Osteocyte (in vitro differentiated cells): ENCODE results near the gene FHIT. TPM values are rescaled to one million over a fixed set of nuclear protein-coding genes. Genes with fewer than 3 reads are reported as not detected.

Experiments used
- DNase-seq: peaks from one replicate; pipeline ENCODE4 v3.0.0; 2021; ENCODE audit warnings: mixed read lengths; ENCODE audit not compliant: unreplicated experiment; ENCODE audit errors: extremely low spot score
- H3K27ac Mint-ChIP-seq: one replicate; pipeline ENCODE4 v1.8.0; 2021; ENCODE audit warnings: mild to moderate bottlenecking, mixed read lengths; ENCODE audit not compliant: unreplicated experiment
- H3K27me3 Mint-ChIP-seq: one replicate; pipeline ENCODE4 v1.8.0; 2021; ENCODE audit warnings: mixed read lengths; ENCODE audit not compliant: unreplicated experiment
- H3K36me3 Mint-ChIP-seq: one replicate; pipeline ENCODE4 v1.8.0; 2021; ENCODE audit warnings: mixed read lengths; ENCODE audit not compliant: unreplicated experiment
- H3K4me1 Mint-ChIP-seq: one replicate; pipeline ENCODE4 v1.8.0; 2021; ENCODE audit warnings: mixed read lengths; ENCODE audit not compliant: unreplicated experiment
- H3K4me3 Mint-ChIP-seq: one replicate; pipeline ENCODE4 v1.8.0; 2021; ENCODE audit warnings: mild to moderate bottlenecking, moderate library complexity, mixed read lengths; ENCODE audit not compliant: unreplicated experiment
- H3K9me3 Mint-ChIP-seq: one replicate; pipeline ENCODE4 v1.8.0; 2021; ENCODE audit warnings: mixed read lengths; ENCODE audit not compliant: unreplicated experiment
- total RNA-seq: library from RNA; stranded (reverse); gene quantifications from 2 replicates; pipeline ENCODE4 v1.2.1, GENCODE V29; 2021
- TF ChIP-seq, protein P1 (sequence below): fragments of 200-600 bp; sonication (generic); IDR thresholded peaks from 2 replicates; pipeline ENCODE4 v1.5.0; 2021; ENCODE audit warnings: antibody characterized with exemption, mild to moderate bottlenecking, moderate library complexity

FHIT gene
- total RNA-seq, 1 donor from 2014 or later: 2.3 TPM

DNA sequence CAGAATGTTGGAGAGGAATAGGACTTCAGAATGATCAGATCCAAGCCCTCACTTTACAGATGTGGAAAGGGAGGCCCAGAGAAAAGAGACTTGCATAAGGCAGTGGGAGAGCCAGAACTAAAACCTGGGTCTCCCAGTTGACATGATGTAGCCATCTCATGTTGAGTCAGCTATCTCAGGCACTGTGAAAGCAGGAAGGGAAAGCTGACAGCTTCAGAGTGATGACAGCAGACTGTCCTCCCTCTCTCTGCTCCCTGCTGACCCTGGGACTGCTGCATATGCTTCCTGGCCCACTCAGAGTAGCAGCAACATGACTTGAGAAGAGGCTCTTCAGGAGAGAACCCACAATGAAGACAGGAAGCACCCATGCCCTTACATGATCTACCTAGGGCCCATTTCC lies 14.7 kb downstream of the FHIT start:
- no peak overlapping the region for H3K27ac Mint-ChIP-seq

DNA sequence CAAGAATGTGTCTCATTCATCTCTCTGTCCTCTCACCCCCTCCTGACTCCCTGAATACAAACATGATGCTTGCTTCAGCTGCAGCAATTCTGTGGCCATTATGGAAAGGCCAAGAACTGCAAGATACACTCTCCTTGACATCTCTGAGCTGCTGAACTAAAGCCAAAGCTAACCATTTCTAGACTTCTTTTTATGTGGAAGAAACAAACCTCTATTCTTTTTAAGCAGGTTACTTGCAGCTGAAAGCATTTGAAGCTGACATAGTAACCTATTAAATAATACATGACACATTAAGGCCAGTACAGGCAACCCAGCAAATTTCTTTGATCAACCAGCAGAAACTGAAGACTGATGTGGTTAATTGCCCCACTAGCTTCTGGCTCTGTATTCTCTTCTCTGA lies 17.5 kb downstream of the FHIT start:
- DNase-seq: no peak
- TF ChIP-seq, protein P1, sequence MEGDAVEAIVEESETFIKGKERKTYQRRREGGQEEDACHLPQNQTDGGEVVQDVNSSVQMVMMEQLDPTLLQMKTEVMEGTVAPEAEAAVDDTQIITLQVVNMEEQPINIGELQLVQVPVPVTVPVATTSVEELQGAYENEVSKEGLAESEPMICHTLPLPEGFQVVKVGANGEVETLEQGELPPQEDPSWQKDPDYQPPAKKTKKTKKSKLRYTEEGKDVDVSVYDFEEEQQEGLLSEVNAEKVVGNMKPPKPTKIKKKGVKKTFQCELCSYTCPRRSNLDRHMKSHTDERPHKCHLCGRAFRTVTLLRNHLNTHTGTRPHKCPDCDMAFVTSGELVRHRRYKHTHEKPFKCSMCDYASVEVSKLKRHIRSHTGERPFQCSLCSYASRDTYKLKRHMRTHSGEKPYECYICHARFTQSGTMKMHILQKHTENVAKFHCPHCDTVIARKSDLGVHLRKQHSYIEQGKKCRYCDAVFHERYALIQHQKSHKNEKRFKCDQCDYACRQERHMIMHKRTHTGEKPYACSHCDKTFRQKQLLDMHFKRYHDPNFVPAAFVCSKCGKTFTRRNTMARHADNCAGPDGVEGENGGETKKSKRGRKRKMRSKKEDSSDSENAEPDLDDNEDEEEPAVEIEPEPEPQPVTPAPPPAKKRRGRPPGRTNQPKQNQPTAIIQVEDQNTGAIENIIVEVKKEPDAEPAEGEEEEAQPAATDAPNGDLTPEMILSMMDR: no peak
- Mint-ChIP-seq H3K4me1 (no peaks in the 10 kb centered on the region), H3K9me3 (no peaks in the 10 kb centered on the region), H3K36me3 (no peaks in the 10 kb centered on the region), H3K4me3 (no peak overlapping the region), H3K27me3 (no peaks in the 10 kb centered on the region), H3K27ac (no peak overlapping the region)

More for the DNA sequence above, 14.7 kb downstream of the FHIT start:
- TF ChIP-seq, protein P1: no peak
- H3K36me3 Mint-ChIP-seq: no peaks in the 10 kb centered on the region
- no peaks in the 10 kb centered on the region for H3K4me1 Mint-ChIP-seq
- no peaks in the 10 kb centered on the region for H3K9me3 Mint-ChIP-seq
- H3K4me3 Mint-ChIP-seq: no peak overlapping the region
- no peaks in the 10 kb centered on the region for H3K27me3 Mint-ChIP-seq
- no peak for DNase-seq

DNA sequence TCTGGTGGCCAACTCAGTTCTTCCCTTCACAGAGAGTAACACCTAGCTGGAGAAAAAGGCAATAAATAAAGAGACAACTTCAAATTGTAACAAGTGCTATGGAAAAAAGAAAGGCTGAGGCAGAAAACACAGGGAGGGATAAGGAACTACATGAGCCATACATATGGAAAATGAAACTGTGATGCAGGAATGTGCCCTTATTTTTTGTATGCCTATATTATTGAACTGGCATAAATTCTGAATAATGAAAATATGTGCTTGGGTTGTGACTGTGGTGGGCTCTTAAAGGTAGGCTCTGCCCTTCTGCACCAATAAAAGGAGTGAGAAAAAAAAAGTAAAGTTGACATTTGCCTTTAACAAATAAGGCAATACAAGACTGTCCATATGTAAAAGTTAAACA lies 19.6 kb downstream of the FHIT start:
- no peak overlapping the region for H3K4me3 Mint-ChIP-seq
- H3K36me3 Mint-ChIP-seq: no peaks in the 10 kb centered on the region

DNA sequence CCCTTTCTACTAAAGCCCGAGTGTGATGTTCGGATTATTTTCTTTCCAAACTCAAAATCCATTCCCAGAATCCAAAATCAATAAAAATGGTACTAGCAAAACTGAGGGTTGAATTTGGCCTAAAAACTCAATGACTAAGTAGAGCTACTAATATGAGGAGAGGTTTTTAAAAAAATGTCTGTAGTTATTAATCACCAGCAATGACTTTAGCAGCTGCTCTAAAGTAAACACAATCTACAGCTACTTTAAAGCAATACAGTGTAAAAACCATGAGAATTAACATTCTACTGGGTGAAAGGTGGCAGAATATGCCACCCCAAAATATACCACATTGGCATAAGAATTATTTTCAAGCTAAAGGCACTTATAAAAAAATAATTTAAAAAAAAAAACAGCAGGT lies 23.5 kb downstream of the FHIT start:
- no peak for DNase-seq
- Mint-ChIP-seq H3K27me3 (no peaks in the 10 kb centered on the region), H3K4me3 (no peak overlapping the region), H3K9me3 (no peaks in the 10 kb centered on the region), H3K4me1 (no peaks in the 10 kb centered on the region), H3K27ac (no peak overlapping the region), H3K36me3 (no peaks in the 10 kb centered on the region)
- TF ChIP-seq, protein P1: no peak

More for the DNA sequence above, 19.6 kb downstream of the FHIT start:
- DNase-seq: no peak
- H3K4me1 Mint-ChIP-seq: no peaks in the 10 kb centered on the region
- TF ChIP-seq, protein P1: no peak
- no peaks in the 10 kb centered on the region for H3K9me3 Mint-ChIP-seq
- H3K27ac Mint-ChIP-seq: no peak overlapping the region
- no peaks in the 10 kb centered on the region for H3K27me3 Mint-ChIP-seq

DNA sequence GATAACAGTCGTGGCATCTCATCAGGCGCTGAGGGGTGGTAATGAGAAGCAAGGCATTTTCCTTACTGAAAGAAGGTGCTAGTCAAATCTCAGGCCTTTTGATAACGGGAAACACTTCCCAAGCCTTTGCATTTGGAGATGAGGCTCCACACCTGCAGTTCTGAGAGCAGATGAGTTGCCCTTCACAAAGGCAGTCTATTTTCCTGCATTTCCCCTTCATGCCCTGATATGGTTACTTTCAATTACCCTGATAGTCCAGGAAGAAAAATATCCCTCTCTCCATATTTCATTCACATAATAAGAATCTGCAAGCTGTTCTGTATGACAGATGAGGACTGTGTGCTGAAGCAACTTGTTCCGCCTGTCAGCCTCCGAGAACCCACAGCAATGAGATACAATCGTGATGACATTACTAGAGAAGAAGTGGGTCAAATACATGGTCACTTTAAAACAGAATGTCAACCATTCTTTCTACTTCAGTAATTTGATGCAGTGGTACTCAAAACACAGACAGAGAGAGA lies 25.0 kb downstream of the FHIT start:
- TF ChIP-seq, protein P1: no peak
- Mint-ChIP-seq H3K4me1 (no peaks in the 10 kb centered on the region), H3K9me3 (no peaks in the 10 kb centered on the region), H3K27ac (no peak overlapping the region), H3K27me3 (no peaks in the 10 kb centered on the region), H3K4me3 (no peak overlapping the region), H3K36me3 (no peaks in the 10 kb centered on the region)
- no peak for DNase-seq
